ENCODE measurements around the gene DNAJB1. TPM values are rescaled to one million over a fixed set of nuclear protein-coding genes. Genes with fewer than 3 reads are reported as not detected.
"Not testable (repeated sequence)": the region's sequence is repeated elsewhere in the genome, so short reads cannot be mapped to it uniquely, and the experiment has no call there.

DNAJB1 gene
- total RNA-seq, 2 experiments from 2014 or later, result 89.7 to 100 TPM

DNA sequence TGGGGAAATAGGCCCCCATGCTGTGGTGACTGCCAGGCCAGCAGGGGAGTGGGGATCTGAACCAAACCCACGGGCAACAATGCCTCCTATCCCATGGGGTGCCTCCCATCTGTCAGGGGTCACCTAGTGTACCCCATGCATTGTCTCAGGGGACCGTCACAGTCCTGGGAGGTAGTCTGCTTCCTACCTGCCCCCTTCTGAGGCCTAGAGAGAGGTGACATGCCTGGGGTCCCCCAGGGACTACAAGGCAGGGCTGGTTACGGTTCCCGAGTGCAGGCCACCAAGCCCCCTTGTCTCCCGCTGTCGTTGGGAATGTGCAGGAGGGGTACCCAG, 42.5 kb upstream of the DNAJB1 start:
- POLR2A ChIA-PET, result no interaction called here
- Mint-ChIP-seq H3K9me3 (no peaks in the 10 kb centered on the region), H3K36me3 (ENCODE audit: low read depth) (peaks cover 18% of the 10 kb centered on the region), H3K4me1 (peaks cover 21% of the 10 kb centered on the region), H3K4me3 (no peak overlapping the region), H3K27me3 (no peaks in the 10 kb centered on the region), H3K27ac (no peak overlapping the region)
- DNase-seq, result no peak
- CTCF ChIA-PET, result no interaction called here

DNA sequence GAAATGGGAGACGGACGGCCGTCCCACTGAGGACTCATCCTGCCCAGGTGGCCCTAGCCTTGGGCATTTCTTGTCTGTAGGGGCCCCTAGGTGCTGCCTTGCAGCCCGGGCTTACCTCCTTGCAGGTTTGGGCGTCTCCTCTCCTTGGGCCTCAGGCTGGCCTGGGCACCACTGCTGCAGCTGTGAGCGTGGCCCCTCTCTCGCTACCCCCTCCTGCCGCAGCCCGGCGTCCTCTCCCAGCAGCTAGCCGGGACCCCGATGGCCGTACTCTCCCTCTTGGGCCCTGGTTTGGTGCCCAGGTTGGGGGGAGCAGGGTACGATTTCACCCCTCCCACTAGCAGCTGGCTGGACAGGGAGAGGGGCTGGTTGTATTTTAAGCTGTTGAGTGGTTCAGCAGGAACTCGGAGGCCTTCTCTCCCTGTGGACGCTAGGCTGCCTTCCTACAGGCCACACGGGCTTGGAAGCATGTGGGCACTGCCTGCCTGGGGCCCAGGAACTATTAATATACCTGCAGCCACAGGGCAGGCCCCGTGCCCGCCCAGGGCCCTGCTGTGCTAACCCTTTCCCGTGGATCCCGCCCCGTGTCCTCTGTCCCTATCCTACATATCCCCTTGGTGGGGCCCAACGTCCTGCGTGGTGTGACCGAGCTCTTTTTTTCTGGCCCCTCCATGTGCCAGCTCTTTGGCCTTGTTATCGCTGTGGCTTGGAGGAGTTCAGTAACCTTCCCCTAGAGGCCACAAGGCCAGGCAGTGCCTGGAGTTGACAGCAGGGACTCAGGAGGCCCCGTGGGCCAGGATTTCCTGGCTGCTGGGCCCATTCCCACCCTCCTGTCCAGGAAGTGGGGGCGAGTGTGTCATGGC, 41.9 kb upstream of the DNAJB1 start:
- H3K27ac Mint-ChIP-seq, result no peak overlapping the region
- ChIA-PET POLR2A (interaction anchor here (0.6 kb wide), 1 partner anchor 12 kb away, joined by 3 read pairs; no protein-coding TSS in a partner anchor), CTCF (interaction anchor here (1.5 kb wide), 1 partner anchor 11 kb away, joined by 3 read pairs; the partner anchor contains the start of gene NDUFB7)
- no peaks in the 10 kb centered on the region for H3K27me3 Mint-ChIP-seq
- H3K4me3 Mint-ChIP-seq, result no peak overlapping the region
- peaks cover 22% of the 10 kb centered on the region for H3K4me1 Mint-ChIP-seq
- no peak for DNase-seq
- no peaks in the 10 kb centered on the region for H3K9me3 Mint-ChIP-seq
- peaks cover 14% of the 10 kb centered on the region for H3K36me3 Mint-ChIP-seq (ENCODE audit: low read depth)

GRCh38 chr19:14558370-14559066, 40.3 kb upstream of the DNAJB1 start:
- Mint-ChIP-seq H3K9me3 (no peaks in the 10 kb centered on the region), H3K36me3 (ENCODE audit: low read depth) (peaks cover 5% of the 10 kb centered on the region), H3K27ac (no peak overlapping the region), H3K4me1 (peaks cover 19% of the 10 kb centered on the region), H3K27me3 (no peaks in the 10 kb centered on the region), H3K4me3 (no peak overlapping the region)
- CTCF ChIA-PET, result interaction anchor here (2.1 kb wide), 1 partner anchor 128 kb away, joined by 6 read pairs; no protein-coding TSS in a partner anchor
- POLR2A ChIA-PET, result no interaction called here
- DNase-seq, result no peak

- Mint-ChIP-seq H3K36me3 (ENCODE audit: low read depth) (peaks cover 5% of the 10 kb centered on the region), H3K27ac (no peak overlapping the region), H3K9me3 (no peaks in the 10 kb centered on the region), H3K4me1 (peaks cover 29% of the 10 kb centered on the region), H3K27me3 (no peaks in the 10 kb centered on the region), H3K4me3 (no peak overlapping the region)
- peak; percentile 69 for DNase-seq
- ChIA-PET POLR2A (interaction anchor here (0.7 kb wide), 1 partner anchor 35 kb away, joined by 5 read pairs; no protein-coding TSS in a partner anchor), CTCF (interaction anchor here (0.5 to 2.8 kb wide), 12 partner anchors 8 to 146 kb away, joined by 3 to 30 read pairs (median 4); partner anchors contain the start of genes GIPC1 and NDUFB7)
These were observed 38.5 kb upstream of the DNAJB1 start for GRCh38 chr19:14556662-14557188.

DNA sequence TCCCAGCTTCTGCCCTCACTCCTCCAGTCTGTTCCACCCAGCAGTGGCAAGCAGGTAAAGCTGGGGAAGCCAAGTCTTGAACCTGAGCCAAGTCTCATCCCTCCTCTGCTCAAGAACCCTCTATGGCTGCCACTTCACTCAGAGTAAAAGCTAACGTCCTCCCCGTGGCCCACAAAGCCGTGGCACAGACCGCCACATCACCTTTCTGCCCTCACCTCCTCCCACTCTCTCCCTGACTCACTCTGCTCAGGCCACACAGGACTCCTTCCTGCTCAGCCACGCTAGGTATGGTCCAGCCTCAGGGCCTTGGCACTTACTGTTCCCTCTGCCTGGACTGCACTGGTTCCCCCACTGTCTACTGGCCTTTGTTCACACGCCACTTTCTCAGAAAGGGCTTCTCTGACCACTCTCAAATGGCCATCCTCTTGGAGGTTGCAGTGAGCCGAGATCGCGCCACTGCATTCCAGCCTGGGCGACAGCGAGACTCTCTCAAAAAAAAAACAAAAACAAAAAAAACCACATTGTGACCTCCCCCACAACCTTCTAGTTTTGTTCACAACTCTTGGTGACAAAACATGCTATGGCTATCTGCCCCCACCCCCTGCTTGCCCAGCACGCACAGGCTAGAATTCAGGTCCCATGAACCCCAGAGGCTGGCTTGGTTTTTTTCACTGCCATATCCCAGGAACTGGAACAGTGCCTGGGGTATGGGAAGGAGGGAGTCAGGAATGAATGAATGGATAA, 37.9 kb upstream of the DNAJB1 start:
- Mint-ChIP-seq H3K4me1 (peaks cover 36% of the 10 kb centered on the region), H3K4me3 (no peak overlapping the region), H3K27me3 (no peaks in the 10 kb centered on the region), H3K9me3 (no peaks in the 10 kb centered on the region), H3K36me3 (ENCODE audit: low read depth) (peaks cover 5% of the 10 kb centered on the region), H3K27ac (peak overlapping the region; percentile 73)
- DNase-seq, result no peak
- ChIA-PET CTCF (interaction anchor here (0.5 to 2.8 kb wide), 9 partner anchors 9 to 145 kb away, joined by 3 to 30 read pairs (median 5); partner anchors contain the start of gene NDUFB7), POLR2A (no interaction called here)

GRCh38 chr19:14554382-14554812, 36.2 kb upstream of the DNAJB1 start:
- no peak overlapping the region for H3K4me3 Mint-ChIP-seq
- no peaks in the 10 kb centered on the region for H3K27me3 Mint-ChIP-seq
- peak overlapping the region; percentile 55 for H3K27ac Mint-ChIP-seq
- ChIA-PET CTCF (interaction anchor here (0.7 to 1.9 kb wide), 3 partner anchors 11 to 36 kb away, joined by 3 to 5 read pairs (median 3); no protein-coding TSS in a partner anchor), POLR2A (interaction anchor here (0.5 kb wide), 1 partner anchor 475 kb away, joined by 3 read pairs; no protein-coding TSS in a partner anchor)
- no peak for DNase-seq
- peaks cover 12% of the 10 kb centered on the region for H3K36me3 Mint-ChIP-seq (ENCODE audit: low read depth)
- no peaks in the 10 kb centered on the region for H3K9me3 Mint-ChIP-seq
- peaks cover 48% of the 10 kb centered on the region for H3K4me1 Mint-ChIP-seq

- peak overlapping the region; percentile 19 for H3K27ac Mint-ChIP-seq
- ChIA-PET POLR2A (interaction anchor here (0.5 kb wide), 1 partner anchor 475 kb away, joined by 3 read pairs; no protein-coding TSS in a partner anchor), CTCF (interaction anchor here (0.9 to 1.9 kb wide), 3 partner anchors 10 to 16 kb away, joined by 3 to 5 read pairs (median 3); no protein-coding TSS in a partner anchor)
- H3K4me1 Mint-ChIP-seq, result peaks cover 48% of the 10 kb centered on the region
- no peak for DNase-seq
- H3K9me3 Mint-ChIP-seq, result no peaks in the 10 kb centered on the region
- peaks cover 12% of the 10 kb centered on the region for H3K36me3 Mint-ChIP-seq (ENCODE audit: low read depth)
- H3K4me3 Mint-ChIP-seq, result no peak overlapping the region
- no peaks in the 10 kb centered on the region for H3K27me3 Mint-ChIP-seq
These were observed 35.7 kb upstream of the DNAJB1 start for GRCh38 chr19:14553939-14554243.

- H3K27me3 Mint-ChIP-seq, result no peaks in the 10 kb centered on the region
- H3K4me3 Mint-ChIP-seq, result no peak overlapping the region
- peaks cover 18% of the 10 kb centered on the region for H3K36me3 Mint-ChIP-seq (ENCODE audit: low read depth)
- peaks cover 50% of the 10 kb centered on the region for H3K4me1 Mint-ChIP-seq
- H3K27ac Mint-ChIP-seq, result peak overlapping the region; percentile 88
- POLR2A ChIA-PET, result no interaction called here
- no peak for DNase-seq
- CTCF ChIA-PET, result interaction anchor here (0.6 to 1.9 kb wide), 3 partner anchors 10 to 416 kb away, joined by 3 to 5 read pairs (median 3); no protein-coding TSS in a partner anchor
- no peaks in the 10 kb centered on the region for H3K9me3 Mint-ChIP-seq
These were observed 35.1 kb upstream of the DNAJB1 start for GRCh38 chr19:14553042-14553938.

- H3K27ac Mint-ChIP-seq, result peak overlapping the region; percentile 88
- CTCF ChIA-PET, result interaction anchor here (0.6 to 1.1 kb wide), 2 partner anchors 45 to 173 kb away, joined by 3 to 5 read pairs; no protein-coding TSS in a partner anchor
- H3K9me3 Mint-ChIP-seq, H3K27me3 Mint-ChIP-seq, DNase-seq, POLR2A ChIA-PET: not testable (repeated sequence)
- peaks cover 48% of the 10 kb centered on the region for H3K4me1 Mint-ChIP-seq
- peak overlapping the region; percentile 19 for H3K4me3 Mint-ChIP-seq
- peaks cover 20% of the 10 kb centered on the region for H3K36me3 Mint-ChIP-seq (ENCODE audit: low read depth)
These were observed 33.8 kb upstream of the DNAJB1 start for GRCh38 chr19:14552006-14552360.

DNA sequence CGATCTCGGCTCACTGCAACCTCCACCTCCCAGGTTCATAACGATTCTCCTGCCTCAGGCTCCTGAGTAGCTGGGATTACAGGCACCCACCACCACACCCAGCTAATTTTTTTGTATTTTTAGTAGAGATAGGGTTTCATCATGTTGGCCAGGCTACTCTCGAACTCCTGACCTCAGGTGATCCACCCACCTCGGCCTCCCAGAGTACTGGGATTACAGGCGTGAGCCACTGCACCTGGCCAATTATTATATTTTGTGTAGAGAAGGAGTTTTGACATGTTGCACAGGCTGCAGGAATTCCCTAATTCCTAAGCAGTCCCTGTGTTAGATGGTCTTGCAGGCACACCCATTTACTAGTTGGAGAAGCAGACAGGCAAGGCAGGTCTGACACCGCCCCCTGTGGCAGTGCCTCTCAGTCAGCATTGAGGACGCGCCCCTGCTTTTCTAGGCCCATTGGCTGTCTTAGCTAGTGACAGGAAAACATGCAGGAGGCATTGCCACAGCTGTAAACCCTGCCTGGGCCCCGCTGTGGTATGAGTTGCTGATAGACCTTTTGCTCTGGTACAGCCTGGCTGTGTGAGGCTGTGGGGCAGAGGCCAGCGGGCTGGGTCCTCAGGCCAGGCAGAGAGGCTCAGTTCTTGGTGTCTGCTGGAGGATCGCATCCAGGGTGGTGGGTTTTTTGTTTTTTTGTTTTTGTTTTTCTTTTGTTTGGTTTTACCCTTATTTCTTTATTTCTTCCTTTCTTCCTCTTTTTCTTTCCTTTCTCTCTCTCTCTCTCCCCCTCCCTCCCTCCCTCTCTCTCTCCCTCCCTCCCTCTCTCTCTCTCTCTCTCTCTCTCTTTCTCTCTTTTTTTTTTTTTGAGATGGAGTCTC, 33.2 kb upstream of the DNAJB1 start:
- H3K4me1 Mint-ChIP-seq, result peaks cover 48% of the 10 kb centered on the region
- H3K27me3 Mint-ChIP-seq, POLR2A ChIA-PET, H3K9me3 Mint-ChIP-seq, H3K4me3 Mint-ChIP-seq: not testable (repeated sequence)
- DNase-seq, result peak; percentile 89
- peaks cover 20% of the 10 kb centered on the region for H3K36me3 Mint-ChIP-seq (ENCODE audit: low read depth)
- CTCF ChIA-PET, result interaction anchor here (0.6 to 2.0 kb wide), 5 partner anchors 13 to 172 kb away, joined by 3 to 5 read pairs (median 4); no protein-coding TSS in a partner anchor
- peak overlapping the region; percentile 88 for H3K27ac Mint-ChIP-seq
